ENCODE measurements around the gene TAF11L14.
"Not testable (repeated sequence)": the region's sequence is repeated elsewhere in the genome, so short reads cannot be mapped to it uniquely, and the experiment has no call there.

GRCh38 chr5:17603880-17604279, 30.4 kb upstream of the TAF11L14 start, which contains the start of gene TAF11L11:
- TF ChIP-seq POLR2A, CTCF (IDR thresholded peaks at IDR 0.05): not testable (repeated sequence)
